ENCODE results near the gene NCKAP5L.

Gene NCKAP5L

DNA sequence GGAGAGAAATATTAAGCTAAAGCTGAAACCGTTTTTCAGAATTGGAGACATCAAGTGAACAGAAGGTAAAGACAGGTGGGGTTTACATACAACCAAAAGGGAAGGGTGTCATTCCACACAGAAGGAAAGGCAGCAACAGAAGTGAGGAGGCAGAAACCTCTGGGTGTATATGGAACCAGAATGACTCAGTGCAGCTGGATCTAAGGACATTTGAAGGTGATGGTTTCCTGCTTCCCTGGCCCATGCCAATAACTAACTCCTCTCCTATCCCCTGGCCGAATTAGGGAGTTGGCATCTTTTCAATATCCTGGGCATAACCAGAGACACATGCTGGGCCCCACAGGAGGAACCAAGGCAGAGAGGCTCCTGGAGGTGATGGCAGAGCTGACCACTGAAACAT lies 8.4 kb downstream of the NCKAP5L start:
- no peak for TF ChIP-seq SIN3A (IDR thresholded peaks at IDR 0.05; ENCODE audit: borderline replicate concordance, insufficient read depth, low read length)
- no peak for TF ChIP-seq POLR2AphosphoS5 (IDR thresholded peaks at IDR 0.05; ENCODE audit: low read depth, low read length)
- no peak for TF ChIP-seq REST (IDR thresholded peaks at IDR 0.05; ENCODE audit: insufficient read depth in 1 of 2, low read depth in 2 of 2, low read length in 2 of 2)
- TF ChIP-seq FOXP2 (optimal IDR thresholded peaks at IDR 0.05; ENCODE audit: borderline replicate concordance, extremely low read depth, extremely low read length, insufficient read depth), result no peak
- TF ChIP-seq TAF1 (IDR thresholded peaks at IDR 0.05; ENCODE audit: borderline replicate concordance, insufficient read depth, low read length), result no peak

DNA sequence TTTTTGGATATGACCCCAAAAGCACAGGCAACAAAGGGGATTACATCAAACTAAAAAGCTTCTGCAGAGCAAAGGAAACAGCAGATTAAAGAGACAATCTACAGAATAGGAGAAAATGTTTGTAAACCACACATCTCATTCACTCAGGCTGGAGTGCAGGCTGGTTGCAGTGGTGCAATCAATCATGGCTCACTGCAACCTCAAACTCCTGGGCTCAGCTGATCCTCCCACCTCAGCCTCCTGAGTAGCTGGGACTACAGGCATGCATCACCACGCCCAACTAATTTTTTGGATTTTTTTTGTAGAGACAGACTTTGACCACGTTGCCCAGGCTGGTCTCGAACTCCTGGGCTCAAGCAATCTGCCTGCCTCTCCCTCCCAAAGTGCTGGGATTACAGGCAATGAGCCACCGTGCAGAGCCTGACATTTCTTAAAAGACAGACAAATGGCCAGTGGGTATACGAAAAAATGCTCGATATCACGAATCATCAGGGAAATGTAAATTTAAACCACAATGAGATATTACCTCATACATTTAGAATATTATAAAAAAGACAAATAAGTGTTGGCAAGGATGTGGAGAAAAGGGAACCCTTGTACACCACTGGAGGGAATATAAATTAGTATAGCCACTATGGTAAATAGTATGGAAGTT lies 9.8 kb downstream of the NCKAP5L start:
- TF ChIP-seq REST (IDR thresholded peaks at IDR 0.05; ENCODE audit: insufficient read depth in 1 of 2, low read depth in 2 of 2, low read length in 2 of 2) (no peak), FOXP2 (optimal IDR thresholded peaks at IDR 0.05; ENCODE audit: borderline replicate concordance, extremely low read depth, extremely low read length, insufficient read depth) (no peak), SIN3A (IDR thresholded peaks at IDR 0.05; ENCODE audit: borderline replicate concordance, insufficient read depth, low read length) (no peak), TAF1 (IDR thresholded peaks at IDR 0.05; ENCODE audit: borderline replicate concordance, insufficient read depth, low read length) (no peak), POLR2AphosphoS5 (IDR thresholded peaks at IDR 0.05; ENCODE audit: low read depth, low read length) (no peak)

GRCh38 chr12:49813131-49813530 lies 15.1 kb downstream of the NCKAP5L start:
- TF ChIP-seq SIN3A (IDR thresholded peaks at IDR 0.05; ENCODE audit: borderline replicate concordance, insufficient read depth, low read length) (no peak), FOXP2 (optimal IDR thresholded peaks at IDR 0.05; ENCODE audit: borderline replicate concordance, extremely low read depth, extremely low read length, insufficient read depth) (no peak), POLR2AphosphoS5 (IDR thresholded peaks at IDR 0.05; ENCODE audit: low read depth, low read length) (no peak), TAF1 (IDR thresholded peaks at IDR 0.05; ENCODE audit: borderline replicate concordance, insufficient read depth, low read length) (no peak), REST (IDR thresholded peaks at IDR 0.05; ENCODE audit: insufficient read depth in 1 of 2, low read depth in 2 of 2, low read length in 2 of 2) (no peak)

- TF ChIP-seq SIN3A (IDR thresholded peaks at IDR 0.05; ENCODE audit: borderline replicate concordance, insufficient read depth, low read length) (no peak), REST (IDR thresholded peaks at IDR 0.05; ENCODE audit: insufficient read depth in 1 of 2, low read depth in 2 of 2, low read length in 2 of 2) (no peak)
Measured at GRCh38 chr12:49811961-49812401, 16.2 kb downstream of the NCKAP5L start.

- TF ChIP-seq TAF1 (IDR thresholded peaks at IDR 0.05; ENCODE audit: borderline replicate concordance, insufficient read depth, low read length), result no peak
- no peak for TF ChIP-seq REST (IDR thresholded peaks at IDR 0.05; ENCODE audit: insufficient read depth in 1 of 2, low read depth in 2 of 2, low read length in 2 of 2)
- no peak for TF ChIP-seq FOXP2 (optimal IDR thresholded peaks at IDR 0.05; ENCODE audit: borderline replicate concordance, extremely low read depth, extremely low read length, insufficient read depth)
- no peak for TF ChIP-seq SIN3A (IDR thresholded peaks at IDR 0.05; ENCODE audit: borderline replicate concordance, insufficient read depth, low read length)
- no peak for TF ChIP-seq POLR2AphosphoS5 (IDR thresholded peaks at IDR 0.05; ENCODE audit: low read depth, low read length)
Measured at GRCh38 chr12:49811136-49811535, 17.1 kb downstream of the NCKAP5L start.
